ENCODE measurements around the gene KIF3C. TPM values are rescaled to one million over a fixed set of nuclear protein-coding genes. Genes with fewer than 3 reads are reported as not detected.
"Not testable (repeated sequence)": the region's sequence is repeated elsewhere in the genome, so short reads cannot be mapped to it uniquely, and the experiment has no call there.

Gene KIF3C
- total RNA-seq, 2 donors from 2014 or later, result 0.93 to 2.5 TPM

- no peaks in the 10 kb centered on the region for H3K9me3 Mint-ChIP-seq
- H3K36me3 Mint-ChIP-seq, result no peaks in the 10 kb centered on the region
- H3K4me3 Mint-ChIP-seq, result no peak overlapping the region
- H3K27me3 Mint-ChIP-seq, result no peaks in the 10 kb centered on the region
- DNase-seq (ENCODE audit: low spot score), result no peak
- no peak for ATAC-seq
- H3K4me1 Mint-ChIP-seq (ENCODE audit: low read depth in 2 of 2), result peaks cover 0 to 5% of the 10 kb centered on the region in 2 donors
- H3K27ac Mint-ChIP-seq, result no peak overlapping the region
Observed at GRCh38 chr2:26009567-26009963, 27.3 kb upstream of the KIF3C start.

DNA sequence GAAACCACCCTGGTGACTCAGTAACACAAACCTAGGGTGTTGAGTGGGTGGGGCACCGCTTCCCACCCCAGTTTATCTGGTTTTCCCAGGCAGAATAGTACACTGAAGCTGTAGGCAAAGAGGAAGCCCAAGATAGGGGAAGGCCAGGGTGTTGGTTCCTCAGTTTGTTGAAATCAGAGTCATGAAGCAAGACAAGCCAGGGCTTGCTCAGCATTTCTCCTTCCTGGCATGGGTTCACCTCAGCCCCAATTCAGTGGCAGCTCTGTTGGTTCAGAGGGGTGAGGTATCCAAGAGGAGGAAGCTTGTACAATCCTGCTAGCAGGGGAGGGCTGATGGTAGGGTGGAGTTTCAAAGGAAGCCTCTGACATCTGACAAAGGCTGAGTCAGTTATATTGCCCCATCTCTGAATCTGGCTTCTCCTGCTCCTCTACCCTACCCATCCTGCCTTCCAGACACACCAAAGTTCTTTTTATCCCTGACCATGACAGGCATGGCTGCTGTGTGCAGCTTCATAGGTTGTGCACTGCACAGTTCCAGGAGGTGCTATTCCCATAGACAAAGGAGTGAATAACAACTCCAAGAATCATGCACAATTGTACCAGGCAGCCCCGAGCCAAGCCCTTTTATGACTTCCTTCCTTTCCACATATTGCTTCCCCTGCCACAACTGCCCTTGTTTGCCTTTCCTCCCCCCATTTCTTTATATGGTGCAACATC lies 26.7 kb upstream of the KIF3C start:
- Mint-ChIP-seq H3K4me1 (ENCODE audit: low read depth in 2 of 2) (peaks cover 0 to 5% of the 10 kb centered on the region in 2 donors), H3K4me3 (no peak overlapping the region), H3K36me3 (no peaks in the 10 kb centered on the region), H3K9me3 (no peaks in the 10 kb centered on the region), H3K27me3 (no peaks in the 10 kb centered on the region), H3K27ac (no peak overlapping the region)
- ATAC-seq (peak in 1 of 2 donors; percentile 61), DNase-seq (ENCODE audit: low spot score) (no peak)

- Mint-ChIP-seq H3K27me3 (no peaks in the 10 kb centered on the region), H3K4me1 (ENCODE audit: low read depth in 2 of 2) (peaks cover 0 to 5% of the 10 kb centered on the region in 2 donors), H3K9me3 (no peaks in the 10 kb centered on the region), H3K27ac (no peak overlapping the region), H3K36me3 (no peaks in the 10 kb centered on the region), H3K4me3 (no peak overlapping the region)
- ATAC-seq, result no peak
- DNase-seq (ENCODE audit: low spot score), result no peak
Observed at GRCh38 chr2:26008095-26008494, 25.8 kb upstream of the KIF3C start.

DNA sequence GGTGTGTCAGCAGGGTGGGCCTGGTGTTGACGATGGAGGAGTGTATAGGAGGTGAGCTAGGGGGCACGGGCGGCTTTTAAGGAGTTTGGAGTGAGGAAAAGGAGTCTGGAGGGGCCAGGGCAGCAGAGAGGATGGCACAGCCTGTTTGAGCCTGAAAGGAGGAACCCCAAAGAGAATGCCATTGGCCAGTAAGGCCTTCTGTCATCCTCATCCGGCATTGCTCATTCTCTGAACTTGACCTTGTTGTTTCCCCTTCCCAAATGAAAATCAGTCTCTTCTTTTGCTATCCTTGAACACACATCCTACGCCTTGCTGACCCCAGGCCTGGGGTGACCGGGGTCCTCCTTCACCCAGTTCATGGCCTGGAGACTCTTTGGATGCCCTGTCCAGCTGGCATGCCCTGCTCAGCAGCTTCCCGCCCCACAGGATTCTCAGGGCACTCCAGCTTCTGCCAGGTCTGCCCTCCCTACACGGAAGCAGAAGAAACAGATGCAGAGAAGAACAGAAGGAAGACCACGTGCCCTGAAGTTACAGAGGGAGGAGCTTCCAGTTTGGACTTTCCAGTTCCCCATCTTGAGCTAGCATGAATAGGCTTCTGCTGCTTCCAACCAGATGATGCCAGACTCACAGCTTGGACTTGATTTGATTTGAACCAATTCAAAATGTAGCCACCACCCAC lies 20.5 kb upstream of the KIF3C start:
- H3K36me3 Mint-ChIP-seq, result no peaks in the 10 kb centered on the region
- ATAC-seq, result no peak
- H3K4me3 Mint-ChIP-seq, result no peak overlapping the region
- no peak overlapping the region for H3K27ac Mint-ChIP-seq
- peaks cover 0 to 5% of the 10 kb centered on the region in 2 donors for H3K4me1 Mint-ChIP-seq (ENCODE audit: low read depth in 2 of 2)
- H3K27me3 Mint-ChIP-seq, result peaks cover 0 to 9% of the 10 kb centered on the region in 2 donors
- DNase-seq (ENCODE audit: low spot score), result no peak
- H3K9me3 Mint-ChIP-seq, result no peaks in the 10 kb centered on the region

DNA sequence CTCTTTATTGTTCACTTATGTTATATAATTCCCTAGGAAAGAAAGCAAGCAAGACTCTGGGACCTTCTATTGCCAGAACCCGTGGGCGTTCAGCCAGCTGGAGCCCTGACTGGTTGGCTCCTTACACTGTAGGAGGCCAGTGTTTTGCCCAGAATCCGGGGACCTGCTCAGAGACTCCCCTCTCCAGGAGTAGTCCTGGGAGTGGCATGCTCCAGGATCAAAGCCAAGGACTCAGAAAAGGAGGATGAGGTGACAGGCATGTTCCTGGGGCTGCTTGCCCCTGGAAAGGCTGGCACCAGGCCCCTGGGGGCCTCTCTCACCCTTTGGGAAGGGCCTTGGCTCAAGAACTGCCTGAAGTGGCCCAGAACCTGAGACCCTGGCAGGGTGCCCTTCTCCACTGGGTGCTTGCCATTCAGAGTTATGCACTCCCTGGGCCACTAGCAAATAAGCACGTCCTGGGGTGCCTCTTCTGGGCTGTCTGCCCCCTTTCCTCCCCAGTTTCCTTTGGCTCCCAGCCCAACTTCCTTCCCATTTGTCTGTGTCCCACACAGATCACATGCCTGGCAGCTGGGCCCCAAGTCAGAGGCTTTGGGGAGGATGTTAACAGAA lies 19.6 kb upstream of the KIF3C start:
- H3K9me3 Mint-ChIP-seq, result no peaks in the 10 kb centered on the region
- DNase-seq (ENCODE audit: low spot score) (no peak), ATAC-seq (peak in 1 of 2 donors; percentile 36)
- H3K4me3 Mint-ChIP-seq, result no peak overlapping the region
- peaks cover 0 to 9% of the 10 kb centered on the region in 2 donors for H3K27me3 Mint-ChIP-seq
- no peak overlapping the region for H3K27ac Mint-ChIP-seq
- H3K4me1 Mint-ChIP-seq (ENCODE audit: low read depth in 2 of 2), result peaks cover 0 to 5% of the 10 kb centered on the region in 2 donors
- no peaks in the 10 kb centered on the region for H3K36me3 Mint-ChIP-seq

DNA sequence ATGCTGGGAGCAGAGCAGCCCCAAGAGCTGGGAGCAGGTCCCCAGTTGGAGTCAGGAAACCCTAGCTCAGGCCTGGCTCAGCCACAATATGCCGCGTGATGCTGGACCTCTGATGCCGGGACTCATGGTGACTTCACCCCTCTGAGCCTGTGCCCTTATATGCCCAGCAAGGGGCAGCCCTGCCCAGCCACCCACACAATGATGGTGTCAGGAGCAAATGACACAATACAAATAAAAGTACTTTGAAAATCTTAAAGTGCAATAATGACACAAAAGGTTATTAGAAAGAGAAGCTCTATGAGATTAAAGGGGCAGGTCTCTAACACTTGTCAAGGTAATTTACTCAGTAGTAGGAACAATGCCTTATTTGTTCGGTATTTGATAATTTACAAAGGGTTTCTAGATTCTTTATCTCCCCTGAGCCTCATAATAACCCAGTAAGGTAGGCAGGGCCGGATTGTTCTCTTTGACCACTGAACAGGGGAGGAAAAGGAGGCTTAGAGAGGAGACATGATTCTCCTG lies 18.3 kb upstream of the KIF3C start:
- no peaks in the 10 kb centered on the region for H3K36me3 Mint-ChIP-seq
- no peak for ATAC-seq
- DNase-seq (ENCODE audit: low spot score), result no peak
- H3K4me3 Mint-ChIP-seq, result no peak overlapping the region
- H3K27me3 Mint-ChIP-seq, result peaks cover 0 to 9% of the 10 kb centered on the region in 2 donors
- no peaks in the 10 kb centered on the region for H3K9me3 Mint-ChIP-seq
- no peak overlapping the region for H3K27ac Mint-ChIP-seq
- H3K4me1 Mint-ChIP-seq (ENCODE audit: low read depth in 2 of 2), result peaks cover 0 to 5% of the 10 kb centered on the region in 2 donors

- not testable (repeated sequence) for H3K4me3 Mint-ChIP-seq; DNase-seq (ENCODE audit: low spot score); H3K9me3 Mint-ChIP-seq; H3K4me1 Mint-ChIP-seq (ENCODE audit: low read depth in 2 of 2); H3K36me3 Mint-ChIP-seq; H3K27me3 Mint-ChIP-seq; ATAC-seq
- peak overlapping the region in 1 of 2 donors; percentile 5 for H3K27ac Mint-ChIP-seq
Observed at GRCh38 chr2:25999406-25999805, 17.1 kb upstream of the KIF3C start.

DNA sequence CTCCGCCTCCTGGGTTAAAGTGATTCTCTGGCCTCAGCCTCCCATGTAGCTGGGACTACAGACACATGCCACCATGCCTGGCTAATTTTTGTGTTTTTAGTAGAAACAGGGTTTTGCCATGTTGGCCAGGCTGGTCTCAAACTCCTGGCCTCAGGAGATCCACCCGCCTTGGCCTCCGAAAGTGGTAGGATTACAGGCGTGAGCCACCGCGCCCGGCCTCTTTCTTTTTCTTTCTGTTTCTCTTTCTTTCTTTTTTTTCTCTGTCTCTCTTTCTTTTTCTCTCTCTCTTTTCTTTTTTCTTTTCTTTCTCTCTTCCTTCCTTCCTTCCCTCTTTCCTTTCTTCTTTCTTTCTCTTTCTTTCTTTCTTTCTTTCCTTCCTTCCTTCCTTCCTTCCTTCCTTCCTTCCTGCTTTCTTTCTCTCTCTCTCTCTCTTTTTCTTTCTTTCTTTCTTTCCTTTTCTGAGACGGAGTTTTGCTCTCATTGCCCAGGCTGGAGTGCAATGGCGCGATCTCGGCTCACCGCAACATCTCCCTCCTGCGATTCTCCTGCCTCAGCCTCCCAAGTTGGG lies 16.6 kb upstream of the KIF3C start:
- ATAC-seq; H3K27me3 Mint-ChIP-seq; H3K4me1 Mint-ChIP-seq (ENCODE audit: low read depth in 2 of 2); H3K9me3 Mint-ChIP-seq; H3K27ac Mint-ChIP-seq; DNase-seq (ENCODE audit: low spot score); H3K4me3 Mint-ChIP-seq; H3K36me3 Mint-ChIP-seq: not testable (repeated sequence)

- H3K27me3 Mint-ChIP-seq, result peaks cover 8 to 9% of the 10 kb centered on the region in 2 donors
- ATAC-seq (no peak), DNase-seq (ENCODE audit: low spot score) (no peak)
- H3K4me1 Mint-ChIP-seq (ENCODE audit: low read depth in 2 of 2), result peaks cover 7 to 13% of the 10 kb centered on the region in 2 donors
- no peaks in the 10 kb centered on the region for H3K9me3 Mint-ChIP-seq
- no peaks in the 10 kb centered on the region for H3K36me3 Mint-ChIP-seq
- no peak overlapping the region for H3K27ac Mint-ChIP-seq
- H3K4me3 Mint-ChIP-seq, result no peak overlapping the region
Observed at GRCh38 chr2:25996844-25997243, 14.5 kb upstream of the KIF3C start.

GRCh38 chr2:25994509-25994908 lies 12.2 kb upstream of the KIF3C start:
- Mint-ChIP-seq H3K4me3 (no peak overlapping the region), H3K27ac (no peak overlapping the region), H3K27me3 (peaks cover 6 to 8% of the 10 kb centered on the region in 2 donors), H3K4me1 (ENCODE audit: low read depth in 2 of 2) (peaks cover 16 to 17% of the 10 kb centered on the region in 2 donors), H3K9me3 (no peaks in the 10 kb centered on the region), H3K36me3 (no peaks in the 10 kb centered on the region)
- DNase-seq (ENCODE audit: low spot score) (no peak), ATAC-seq (no peak)

DNA sequence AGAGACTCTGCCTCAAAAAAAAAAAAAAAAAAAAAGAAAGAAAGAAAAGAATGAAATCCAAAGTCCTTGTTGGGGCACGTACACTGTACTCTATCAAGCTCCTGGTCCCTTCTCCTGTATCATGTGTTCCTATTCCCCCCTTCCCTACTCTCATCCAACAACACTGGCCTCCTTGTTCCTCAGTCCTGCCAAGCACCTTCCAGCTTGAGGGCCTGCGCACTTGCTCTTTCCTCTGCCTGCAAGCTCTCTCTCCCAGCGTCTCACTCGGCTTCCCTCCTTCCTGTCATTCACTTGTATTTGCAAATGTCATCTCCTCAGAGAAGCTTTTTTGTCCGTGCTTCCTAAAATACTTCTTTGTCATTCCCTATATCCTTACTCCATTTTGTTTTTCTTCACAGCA lies 10.8 kb upstream of the KIF3C start:
- Mint-ChIP-seq H3K36me3 (no peaks in the 10 kb centered on the region), H3K27me3 (peaks cover 0 to 8% of the 10 kb centered on the region in 2 donors)

GRCh38 chr2:25992556-25992955 lies 10.3 kb upstream of the KIF3C start:
- H3K36me3 Mint-ChIP-seq, result no peaks in the 10 kb centered on the region

More for the DNA sequence above, 10.8 kb upstream of the KIF3C start:
- H3K27ac Mint-ChIP-seq, result no peak overlapping the region
- peaks cover 12 to 16% of the 10 kb centered on the region in 2 donors for H3K4me1 Mint-ChIP-seq (ENCODE audit: low read depth in 2 of 2)
- no peak overlapping the region for H3K4me3 Mint-ChIP-seq
- ATAC-seq, result no peak
- H3K9me3 Mint-ChIP-seq, result no peaks in the 10 kb centered on the region
- DNase-seq (ENCODE audit: low spot score), result no peak

GRCh38 chr2:25991965-25992364 lies 9.7 kb upstream of the KIF3C start:
- peak in 1 of 2 donors; percentile 9 for ATAC-seq
- Mint-ChIP-seq H3K4me1 (ENCODE audit: low read depth in 2 of 2) (peaks cover 12 to 16% of the 10 kb centered on the region in 2 donors), H3K36me3 (no peaks in the 10 kb centered on the region), H3K9me3 (no peaks in the 10 kb centered on the region), H3K4me3 (peak overlapping the region; percentile 1), H3K27ac (no peak overlapping the region), H3K27me3 (peaks cover 0 to 8% of the 10 kb centered on the region in 2 donors)
- DNase-seq (ENCODE audit: low spot score), result no peak

More at GRCh38 chr2:25992556-25992955, 10.3 kb upstream of the KIF3C start:
- Mint-ChIP-seq H3K27me3 (peaks cover 0 to 8% of the 10 kb centered on the region in 2 donors), H3K27ac (no peak overlapping the region), H3K4me1 (ENCODE audit: low read depth in 2 of 2) (peaks cover 12 to 16% of the 10 kb centered on the region in 2 donors), H3K9me3 (no peaks in the 10 kb centered on the region), H3K4me3 (no peak overlapping the region)
- no peak for DNase-seq (ENCODE audit: low spot score)
- ATAC-seq, result no peak
